ENCODE measurements around the gene VEGFA. TPM values are rescaled to one million over a fixed set of nuclear protein-coding genes. Genes with fewer than 3 reads are reported as not detected.

VEGFA gene
- total RNA-seq, 1 donor from 2014 or later = 231 TPM

DNA sequence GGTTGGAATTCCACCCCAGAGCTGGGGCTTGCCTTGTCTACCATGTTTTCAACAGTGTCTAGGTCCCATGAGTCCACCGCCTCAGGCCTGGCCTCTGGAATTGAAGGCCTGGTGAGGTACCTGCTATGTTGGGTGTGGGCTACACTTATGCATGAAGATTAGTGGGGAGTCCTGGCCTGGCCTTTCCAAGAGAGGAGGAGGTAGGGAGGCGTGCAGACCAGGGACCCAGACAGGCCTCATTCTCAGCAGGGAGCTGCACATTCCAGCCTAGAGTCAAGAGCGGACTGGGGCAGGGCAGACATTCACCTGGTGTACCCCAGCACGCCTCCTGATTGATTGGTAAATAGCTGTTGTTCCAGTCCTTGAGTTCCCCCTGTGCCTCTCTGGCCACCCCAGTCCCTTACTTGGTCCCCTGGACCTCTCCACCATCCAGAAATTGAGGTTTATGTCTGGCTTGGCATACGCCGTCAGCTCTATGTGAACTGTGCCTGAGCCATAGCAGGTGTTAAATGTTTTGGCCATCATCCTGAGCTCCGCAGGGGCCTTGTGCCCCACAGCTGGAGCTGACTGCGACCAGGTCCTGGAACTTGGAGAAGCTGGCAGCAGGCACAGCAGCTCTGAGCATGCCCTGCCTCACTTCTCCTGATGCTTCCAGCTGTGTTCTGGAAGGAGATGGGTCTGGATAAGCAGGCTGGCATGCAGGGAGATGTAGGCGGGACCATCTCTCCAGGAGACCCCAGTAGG is 8.2 kb upstream of the VEGFA start:
- H3K36me3 ChIP-seq = no peaks in the 10 kb centered on the region
- intact Hi-C loops (cut with DNase I) = loop anchor here (10.0 kb wide), 1 partner anchor 97 kb away; no protein-coding TSS in a partner anchor
- no peak overlapping the region for H3K27ac ChIP-seq
- H3K9me3 ChIP-seq = no peaks in the 10 kb centered on the region
- TF ChIP-seq, protein P1, sequence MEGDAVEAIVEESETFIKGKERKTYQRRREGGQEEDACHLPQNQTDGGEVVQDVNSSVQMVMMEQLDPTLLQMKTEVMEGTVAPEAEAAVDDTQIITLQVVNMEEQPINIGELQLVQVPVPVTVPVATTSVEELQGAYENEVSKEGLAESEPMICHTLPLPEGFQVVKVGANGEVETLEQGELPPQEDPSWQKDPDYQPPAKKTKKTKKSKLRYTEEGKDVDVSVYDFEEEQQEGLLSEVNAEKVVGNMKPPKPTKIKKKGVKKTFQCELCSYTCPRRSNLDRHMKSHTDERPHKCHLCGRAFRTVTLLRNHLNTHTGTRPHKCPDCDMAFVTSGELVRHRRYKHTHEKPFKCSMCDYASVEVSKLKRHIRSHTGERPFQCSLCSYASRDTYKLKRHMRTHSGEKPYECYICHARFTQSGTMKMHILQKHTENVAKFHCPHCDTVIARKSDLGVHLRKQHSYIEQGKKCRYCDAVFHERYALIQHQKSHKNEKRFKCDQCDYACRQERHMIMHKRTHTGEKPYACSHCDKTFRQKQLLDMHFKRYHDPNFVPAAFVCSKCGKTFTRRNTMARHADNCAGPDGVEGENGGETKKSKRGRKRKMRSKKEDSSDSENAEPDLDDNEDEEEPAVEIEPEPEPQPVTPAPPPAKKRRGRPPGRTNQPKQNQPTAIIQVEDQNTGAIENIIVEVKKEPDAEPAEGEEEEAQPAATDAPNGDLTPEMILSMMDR (IDR thresholded peaks at IDR 0.05) = no peak
- ATAC-seq (peak; percentile 5), DNase-seq (peak; percentile 57)
- peaks cover 9% of the 10 kb centered on the region for H3K4me1 ChIP-seq
- no peak overlapping the region for H3K4me3 ChIP-seq
- no peaks in the 10 kb centered on the region for H3K27me3 ChIP-seq

DNA sequence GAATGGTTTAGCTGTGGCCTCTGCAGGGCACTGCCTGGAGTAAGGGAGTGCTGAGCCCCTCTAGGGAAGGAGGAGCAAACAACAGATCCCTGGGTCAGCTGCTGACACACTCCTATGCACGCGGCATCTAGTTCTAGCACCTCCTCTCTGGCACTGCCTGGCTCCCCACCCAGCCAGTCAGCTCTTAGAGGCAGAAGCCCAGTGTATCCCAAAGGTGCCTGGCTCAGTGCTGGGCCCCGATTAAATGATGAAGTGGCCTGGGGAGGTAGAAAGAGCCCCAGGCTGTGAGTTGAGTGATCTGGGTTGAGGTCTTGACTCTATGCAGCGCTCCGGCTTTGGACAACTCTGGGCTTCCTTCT is 7.6 kb upstream of the VEGFA start:
- no peak overlapping the region for H3K4me3 ChIP-seq
- H3K36me3 ChIP-seq = no peaks in the 10 kb centered on the region
- DNase-seq = no peak
- no peak overlapping the region for H3K27ac ChIP-seq
- peaks cover 9% of the 10 kb centered on the region for H3K4me1 ChIP-seq
- no peaks in the 10 kb centered on the region for H3K27me3 ChIP-seq
- H3K9me3 ChIP-seq = no peaks in the 10 kb centered on the region
- intact Hi-C loops (cut with DNase I) = loop anchor here (10.0 kb wide), 1 partner anchor 98 kb away; no protein-coding TSS in a partner anchor
- TF ChIP-seq, protein P1 (IDR thresholded peaks at IDR 0.05) = no peak
- no peak for ATAC-seq

DNA sequence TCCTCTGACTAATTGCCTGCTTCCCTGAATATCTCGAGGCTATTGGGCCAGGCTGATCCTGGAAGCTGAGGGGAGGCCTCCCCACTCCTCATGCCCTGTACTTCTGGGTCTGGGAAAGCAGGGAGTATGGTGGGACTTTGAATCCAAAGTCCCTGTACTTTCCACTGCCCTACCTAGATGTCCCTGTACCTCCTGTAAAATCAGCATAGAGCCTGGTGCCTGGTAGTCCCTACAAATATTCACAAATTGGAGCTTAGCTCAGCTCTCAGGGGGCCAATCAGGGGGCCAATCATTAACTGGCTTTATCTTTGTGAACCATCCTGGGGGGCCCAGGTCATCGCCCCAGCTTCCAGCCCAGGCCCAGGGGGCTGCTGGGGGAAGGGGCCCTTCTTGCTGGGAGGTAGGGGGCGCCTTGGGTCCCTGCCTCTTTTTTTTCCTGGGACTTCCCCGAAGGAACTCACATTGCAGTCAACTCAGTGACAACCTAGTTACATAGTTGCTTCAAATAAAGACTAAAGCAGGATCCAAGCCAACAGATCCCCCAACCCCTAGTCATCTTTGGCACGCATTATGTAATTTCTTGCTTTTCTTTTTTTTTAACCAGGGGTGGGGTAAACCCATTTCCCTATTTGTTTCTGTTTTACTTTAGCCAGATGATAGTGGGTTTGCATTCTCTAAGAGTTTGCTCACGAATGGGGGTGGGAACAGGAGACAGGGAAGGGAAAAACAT is 6.9 kb upstream of the VEGFA start:
- no peak overlapping the region for H3K27ac ChIP-seq
- H3K36me3 ChIP-seq = no peaks in the 10 kb centered on the region
- no peaks in the 10 kb centered on the region for H3K9me3 ChIP-seq
- no peak for ATAC-seq
- peak; percentile 32 for DNase-seq
- TF ChIP-seq, protein P1 (IDR thresholded peaks at IDR 0.05) = no peak
- peaks cover 8% of the 10 kb centered on the region for H3K4me1 ChIP-seq
- H3K27me3 ChIP-seq = no peaks in the 10 kb centered on the region
- intact Hi-C loops (cut with DNase I) = loop anchor here (10.0 kb wide), 1 partner anchor 98 kb away; no protein-coding TSS in a partner anchor
- no peak overlapping the region for H3K4me3 ChIP-seq

DNA sequence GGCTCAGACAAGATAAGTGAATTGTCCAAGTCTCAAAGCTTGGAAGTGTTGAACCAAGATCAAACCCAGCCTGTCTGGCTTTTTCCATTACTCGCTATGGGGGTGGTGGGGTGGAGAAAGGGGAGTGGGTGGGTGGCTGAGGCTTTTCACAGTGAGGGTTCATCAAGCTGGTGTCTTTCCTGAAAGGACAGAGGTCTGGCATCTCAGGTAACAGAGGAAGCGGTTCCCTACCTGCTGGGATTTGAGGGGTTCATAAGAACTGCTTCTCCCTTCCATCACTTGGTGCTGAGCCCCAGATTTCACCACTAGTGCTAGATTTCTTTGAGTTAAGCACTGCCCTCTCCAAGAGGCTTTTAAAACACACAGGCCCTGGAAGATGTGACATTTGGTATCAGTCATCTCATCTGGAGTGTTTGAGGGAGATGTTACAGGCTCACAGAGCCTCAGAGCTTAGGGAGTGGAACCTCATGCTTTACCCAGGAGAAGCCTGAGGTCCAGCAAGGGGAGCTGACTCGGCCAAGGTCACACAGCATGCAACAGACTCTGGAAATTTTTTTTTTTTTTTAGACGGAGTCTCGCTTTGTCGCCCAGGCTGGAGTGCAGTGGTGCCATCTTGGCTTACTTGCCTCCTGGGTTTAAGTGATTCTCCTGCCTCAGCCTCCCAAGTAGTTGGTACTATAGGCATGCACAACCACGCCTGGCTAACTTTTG is 6.0 kb upstream of the VEGFA start:
- Histone ChIP-seq H3K4me3 (no peak overlapping the region), H3K4me1 (peaks cover 5% of the 10 kb centered on the region), H3K27me3 (no peaks in the 10 kb centered on the region), H3K9me3 (no peaks in the 10 kb centered on the region), H3K36me3 (no peaks in the 10 kb centered on the region), H3K27ac (no peak overlapping the region)
- intact Hi-C loops (cut with DNase I) = loop anchor here (10.0 kb wide), 1 partner anchor 99 kb away; no protein-coding TSS in a partner anchor
- DNase-seq (no peak), ATAC-seq (no peak)
- TF ChIP-seq, protein P1 (IDR thresholded peaks at IDR 0.05) = no peak

DNA sequence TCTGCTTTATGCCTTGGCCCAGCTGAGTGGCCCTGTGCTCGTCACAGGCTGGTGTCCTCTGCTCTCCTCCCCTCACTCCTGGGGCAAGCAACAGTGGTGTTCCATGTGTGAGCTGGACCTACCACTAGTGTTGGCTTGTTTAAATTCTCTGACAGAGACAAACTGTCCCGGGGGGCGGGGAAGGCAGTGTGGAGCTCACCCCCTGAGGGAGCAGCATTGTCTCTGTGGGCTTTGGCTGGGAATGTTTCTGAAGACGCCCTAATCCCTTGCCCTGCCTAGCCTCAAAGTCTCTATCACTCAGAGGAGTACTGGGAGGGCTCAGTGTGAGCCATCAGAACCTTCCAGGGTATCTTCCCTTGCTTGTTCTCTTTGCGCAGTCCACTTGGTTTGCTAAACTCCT is 5.2 kb upstream of the VEGFA start:
- Histone ChIP-seq H3K4me1 (peaks cover 9% of the 10 kb centered on the region), H3K36me3 (no peaks in the 10 kb centered on the region), H3K27ac (no peak overlapping the region), H3K9me3 (no peaks in the 10 kb centered on the region), H3K27me3 (no peaks in the 10 kb centered on the region), H3K4me3 (no peak overlapping the region)
- TF ChIP-seq, protein P1 (IDR thresholded peaks at IDR 0.05) = no peak
- ATAC-seq (no peak), DNase-seq (peak; percentile 34)
- intact Hi-C loops (cut with DNase I) = loop anchor here (5.0 to 10.0 kb wide), 2 partner anchors 100 to 313 kb away; no protein-coding TSS in a partner anchor

All from upper lobe of right lung (tissue), 1 donor.